Measurements from ENCODE around the gene PALM.
"Not testable (repeated sequence)": the region's sequence is repeated elsewhere in the genome, so short reads cannot be mapped to it uniquely, and the experiment has no call there.

PALM gene

DNA sequence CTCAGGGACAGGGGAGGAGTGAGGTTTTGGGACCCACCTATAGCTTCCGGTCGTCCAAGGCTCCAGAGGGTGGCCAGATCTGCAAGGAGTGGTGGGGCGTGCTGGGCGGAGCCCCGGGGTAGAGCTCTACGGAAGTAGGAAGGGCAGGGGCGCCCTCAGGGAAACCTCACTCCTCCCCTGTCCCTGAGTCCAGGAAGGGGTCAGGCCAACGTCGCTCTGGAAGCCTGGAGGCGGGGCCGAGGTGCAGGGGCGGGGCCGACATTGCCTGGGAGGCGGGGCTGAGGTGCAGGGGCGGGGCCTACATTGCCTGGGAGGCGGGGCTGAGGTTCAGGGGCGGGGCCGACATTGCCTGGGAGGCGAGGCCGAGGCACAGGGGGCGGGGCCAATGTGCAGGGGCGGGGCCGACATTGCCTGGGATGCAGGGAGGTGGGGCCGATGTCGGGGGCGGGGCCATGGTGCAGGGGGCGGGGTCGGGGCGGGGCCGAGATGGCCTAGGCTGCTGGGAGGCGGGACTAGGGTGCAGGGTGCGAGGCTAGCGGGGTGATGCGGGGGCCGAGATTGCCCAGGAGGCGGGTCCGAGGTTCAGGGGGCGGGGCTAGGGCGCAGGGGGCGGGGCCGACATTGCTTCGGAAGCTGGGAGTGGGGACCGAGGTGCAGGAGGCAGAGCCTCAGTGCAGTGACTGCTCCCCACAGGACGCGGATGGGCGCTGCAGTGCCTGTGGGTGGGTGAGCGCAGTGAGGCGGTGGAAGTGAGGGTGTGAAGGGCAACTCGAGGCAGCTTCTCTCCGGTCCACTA, 4.9 kb upstream of the PALM start:
- DNase-seq (ENCODE audit: insufficient read length, low spot score) (peak; percentile 54), FAIRE-seq (no peak)

DNA sequence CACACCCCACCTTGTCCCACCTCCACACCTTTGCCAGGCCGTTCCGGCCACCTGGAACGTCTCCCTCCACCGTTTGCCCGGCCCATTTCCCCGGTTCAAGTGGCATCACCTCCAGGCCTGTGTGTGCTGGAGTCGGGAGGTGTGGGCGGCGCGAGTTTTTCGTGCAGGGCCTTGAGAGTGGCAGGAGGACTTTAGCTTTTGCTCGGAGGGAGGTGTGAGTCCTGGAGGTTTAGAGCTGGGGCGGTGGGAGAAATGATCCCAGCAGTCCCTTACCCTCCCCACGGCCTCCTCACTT, 4.3 kb upstream of the PALM start:
- no peak for FAIRE-seq
- DNase-seq (ENCODE audit: insufficient read length, low spot score), result no peak

DNA sequence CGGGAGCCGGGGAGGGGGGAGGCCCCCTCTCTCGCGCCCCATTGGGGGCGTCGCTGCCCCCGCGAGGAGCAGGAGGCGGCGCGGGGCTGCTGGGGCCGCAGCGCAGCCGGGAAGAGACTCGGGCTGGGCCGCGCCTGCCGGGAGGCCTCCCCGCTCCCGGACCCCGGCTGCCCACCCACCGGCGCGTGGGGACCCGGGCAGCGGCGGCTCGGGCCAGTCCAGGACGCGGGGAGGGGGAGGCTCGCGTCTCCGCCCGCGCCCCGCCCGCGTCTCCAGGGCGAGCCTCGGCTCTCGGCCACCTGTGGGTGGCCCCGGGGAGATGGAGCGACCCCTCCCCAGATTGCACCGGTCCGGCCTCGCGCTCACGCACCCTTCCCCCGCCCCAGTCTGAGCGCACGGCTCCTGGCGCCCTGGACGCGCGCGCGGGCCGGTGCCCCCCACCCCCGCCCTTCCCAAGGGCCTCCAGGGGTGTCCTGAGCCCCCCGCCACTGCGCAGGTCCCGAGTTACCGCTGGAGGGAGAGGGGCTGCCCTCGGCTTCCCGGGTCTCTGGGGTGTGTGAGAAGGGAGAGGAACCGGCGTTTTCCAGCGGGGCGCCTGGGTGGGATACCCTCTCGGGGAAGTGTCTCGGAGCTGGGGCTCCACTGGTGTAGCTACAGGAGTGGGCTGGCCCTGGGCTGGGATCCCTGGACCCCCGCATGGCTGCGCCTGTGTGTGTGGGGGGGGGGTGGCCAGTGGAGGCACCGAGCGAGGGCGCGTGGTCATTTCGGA, 645 bp downstream of the PALM start:
- FAIRE-seq, result no peak
- DNase-seq (ENCODE audit: insufficient read length, low spot score), result no peak

DNA sequence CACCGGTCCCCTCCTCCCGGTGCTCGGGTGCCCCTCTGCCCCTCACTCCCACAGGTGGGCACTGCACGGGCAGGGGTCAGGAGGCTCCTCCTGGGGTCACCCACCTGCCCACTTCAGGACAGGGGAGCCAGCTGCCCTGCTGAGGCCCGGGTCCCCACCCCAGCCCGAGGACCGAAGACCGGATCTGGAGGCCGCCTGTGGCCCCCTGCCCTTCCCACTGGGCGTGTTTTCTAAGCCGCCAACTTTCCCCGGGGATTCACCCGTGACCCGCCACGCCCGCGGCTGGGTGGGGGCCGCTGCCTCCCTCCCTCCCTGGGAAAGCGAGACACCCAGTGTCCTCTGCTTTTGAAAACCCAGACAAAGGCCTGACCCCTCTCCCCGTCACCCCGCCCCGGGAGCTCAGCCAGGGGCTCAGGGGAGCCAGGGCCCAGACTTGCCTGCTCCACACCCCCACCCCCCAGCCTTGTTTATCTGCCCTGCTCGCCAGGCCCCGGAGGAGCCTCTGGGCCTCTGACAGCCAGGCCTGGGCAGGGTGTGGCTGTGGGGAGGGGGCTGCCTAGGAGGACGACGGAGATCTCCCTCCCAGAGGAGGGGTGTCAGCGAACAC, 1.3 kb downstream of the PALM start:
- DNase-seq (ENCODE audit: insufficient read length, low spot score) (no peak), FAIRE-seq (no peak)

DNA sequence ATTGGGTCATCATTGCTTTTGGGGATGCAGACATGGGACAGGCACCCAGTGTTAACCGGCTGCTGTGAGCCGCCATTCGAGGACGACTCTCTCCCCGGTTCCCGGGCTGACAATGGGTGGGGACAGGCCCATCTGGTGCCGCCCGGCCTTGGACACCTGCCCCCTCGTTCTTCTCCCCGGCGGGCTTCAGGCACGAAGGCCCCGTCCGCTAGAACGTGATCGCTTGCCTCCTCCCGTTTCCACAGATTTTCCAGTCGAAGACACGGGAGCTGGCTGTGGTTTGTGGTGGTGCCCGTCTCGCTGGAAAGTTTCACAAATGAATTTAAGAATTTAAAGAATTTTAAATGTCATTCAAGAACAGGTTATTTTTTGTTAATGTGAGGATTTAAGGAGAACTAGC, 2.0 kb downstream of the PALM start:
- FAIRE-seq (no peak), DNase-seq (ENCODE audit: insufficient read length, low spot score) (no peak)

DNA sequence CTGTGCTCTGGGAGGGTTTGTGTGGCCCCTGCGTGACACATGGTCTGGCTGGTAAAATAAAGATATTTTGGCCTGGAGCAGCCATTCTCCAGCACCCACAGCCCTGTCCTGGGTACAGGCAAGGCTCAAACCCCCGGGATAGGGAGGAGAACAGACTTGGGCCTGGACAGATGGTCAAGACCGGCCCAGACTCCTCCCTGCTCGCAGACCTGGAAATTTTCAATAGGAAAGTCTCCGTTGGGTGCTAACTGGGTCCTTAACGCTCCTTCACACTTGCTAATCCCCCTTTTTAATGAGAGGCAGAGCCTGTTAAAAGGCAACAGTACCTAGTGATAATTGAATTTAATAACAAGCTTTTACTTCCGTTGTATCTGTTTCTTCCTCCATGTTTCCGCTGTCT, 2.5 kb downstream of the PALM start:
- DNase-seq (ENCODE audit: insufficient read length, low spot score), result no peak
- no peak for FAIRE-seq

DNA sequence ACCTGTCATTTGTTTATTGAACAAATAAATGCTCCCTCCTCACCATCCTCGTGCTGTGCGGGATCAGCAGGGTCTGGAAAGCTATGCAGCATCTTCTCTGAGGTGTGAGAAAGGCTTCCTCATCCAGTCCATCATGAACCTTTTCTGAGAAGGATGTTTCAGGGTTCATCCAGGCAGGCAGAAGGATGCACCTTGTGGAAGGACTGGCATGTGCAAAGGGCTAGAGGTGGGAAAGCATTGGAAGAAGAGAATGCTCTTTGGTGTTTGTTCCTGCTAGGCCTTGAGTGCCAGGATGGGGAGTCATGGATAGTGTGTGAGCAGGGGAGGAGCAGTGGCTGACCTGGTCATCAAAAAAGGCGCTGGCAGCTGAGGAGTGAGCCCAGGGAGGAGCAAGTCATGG, 6.6 kb downstream of the PALM start:
- no peak for FAIRE-seq

DNA sequence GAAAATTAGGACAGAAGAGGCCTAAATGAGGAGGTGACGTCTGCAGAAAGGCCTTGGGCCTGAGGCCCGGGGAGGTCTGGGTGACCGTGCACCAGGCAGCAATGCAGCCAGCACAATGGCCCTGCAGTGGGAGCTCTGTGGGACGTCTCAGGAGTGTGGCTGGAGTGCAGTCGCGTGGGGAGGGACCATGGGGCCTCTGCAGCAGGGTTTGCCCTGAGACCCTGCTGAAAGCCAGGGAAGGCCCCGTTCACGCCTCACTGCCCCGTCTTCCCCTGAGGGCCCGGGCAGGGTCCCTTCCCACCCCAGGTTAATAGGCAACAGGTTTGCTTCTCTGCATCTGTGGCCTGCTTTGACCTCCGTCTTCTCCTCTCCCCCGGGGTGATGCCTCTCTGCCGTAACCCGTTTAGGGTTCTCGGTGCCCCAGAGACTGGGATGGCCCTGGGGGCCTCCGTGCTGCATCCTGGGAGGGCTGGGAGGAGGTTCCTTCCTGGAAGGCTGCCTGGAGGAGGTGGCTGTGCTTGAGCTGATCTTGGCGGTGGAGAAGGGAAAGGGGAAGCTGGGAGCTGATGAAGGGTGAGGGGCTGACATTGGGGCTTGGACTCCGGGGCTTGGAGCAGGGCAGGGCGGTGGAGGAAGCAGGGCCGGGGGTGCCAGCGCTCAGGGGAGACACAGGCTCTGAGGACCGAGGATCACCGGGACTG, 9.7 kb downstream of the PALM start:
- DNase-seq (ENCODE audit: insufficient read length, low spot score) (no peak), FAIRE-seq (no peak)

More for the DNA sequence above, 6.6 kb downstream of the PALM start:
- DNase-seq (ENCODE audit: insufficient read length, low spot score), result no peak

DNA sequence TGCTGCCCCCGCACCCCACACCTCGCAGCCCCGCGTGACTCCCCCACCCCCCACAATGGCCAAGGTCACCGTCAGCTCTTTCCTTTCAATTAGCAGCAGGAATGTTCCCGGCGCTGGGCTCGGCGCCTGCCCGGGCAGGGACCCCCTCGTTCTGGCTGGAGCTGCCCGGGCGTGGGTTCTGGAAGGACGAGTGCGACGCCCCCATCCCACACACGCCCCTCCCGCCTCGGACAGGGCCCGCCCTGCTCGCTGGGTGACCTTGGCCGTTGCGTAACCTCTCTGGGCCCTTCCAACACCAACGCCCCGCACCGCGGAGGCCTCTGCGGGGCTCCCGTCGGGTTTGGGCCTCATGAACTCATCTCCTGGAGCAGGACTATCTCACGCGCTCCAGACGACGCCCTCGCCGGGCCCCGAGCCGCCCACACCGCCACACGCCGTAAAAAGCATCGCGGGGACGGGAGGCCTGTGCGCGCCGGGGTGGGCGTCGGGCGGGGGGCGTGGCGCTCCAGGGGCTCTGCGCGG, 10.3 kb downstream of the PALM start:
- FAIRE-seq (no peak), DNase-seq (ENCODE audit: insufficient read length, low spot score) (no peak)

DNA sequence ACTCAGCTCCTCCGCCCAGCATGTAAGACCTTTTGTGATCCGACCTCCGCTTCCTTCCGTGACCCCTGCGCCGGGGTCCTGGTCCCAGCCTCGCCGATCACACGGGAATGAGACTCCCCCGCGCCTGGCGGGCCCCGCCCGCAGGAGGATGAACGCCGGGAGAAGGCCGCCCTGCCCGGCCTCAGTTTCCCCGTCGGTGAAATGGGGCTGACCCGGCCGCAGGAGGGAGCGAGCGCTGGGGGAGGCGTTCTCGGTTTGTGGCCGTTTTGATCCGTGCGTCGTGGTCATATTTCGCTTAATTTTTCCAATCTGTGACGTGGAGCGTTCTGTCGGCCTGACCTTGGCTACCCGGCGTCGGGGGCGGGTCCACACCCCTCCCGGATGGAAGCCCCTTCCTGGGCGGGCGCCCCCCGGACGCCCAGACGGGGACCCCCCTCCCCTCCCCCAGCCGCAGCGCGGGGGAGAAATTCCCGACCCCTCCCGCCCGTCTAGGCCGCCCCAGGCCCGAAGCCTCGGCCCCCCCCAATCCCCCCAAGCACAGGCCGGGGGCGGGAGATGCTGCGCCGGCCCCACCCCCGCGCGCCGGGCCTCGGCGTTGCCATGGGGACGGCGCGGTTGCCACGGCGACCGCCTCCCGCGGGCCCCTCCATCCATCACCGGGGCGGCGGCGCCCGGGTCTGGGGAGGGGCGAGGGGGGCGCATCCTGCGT, 11.1 kb downstream of the PALM start:
- DNase-seq (ENCODE audit: insufficient read length, low spot score), result no peak
- no peak for FAIRE-seq

DNA sequence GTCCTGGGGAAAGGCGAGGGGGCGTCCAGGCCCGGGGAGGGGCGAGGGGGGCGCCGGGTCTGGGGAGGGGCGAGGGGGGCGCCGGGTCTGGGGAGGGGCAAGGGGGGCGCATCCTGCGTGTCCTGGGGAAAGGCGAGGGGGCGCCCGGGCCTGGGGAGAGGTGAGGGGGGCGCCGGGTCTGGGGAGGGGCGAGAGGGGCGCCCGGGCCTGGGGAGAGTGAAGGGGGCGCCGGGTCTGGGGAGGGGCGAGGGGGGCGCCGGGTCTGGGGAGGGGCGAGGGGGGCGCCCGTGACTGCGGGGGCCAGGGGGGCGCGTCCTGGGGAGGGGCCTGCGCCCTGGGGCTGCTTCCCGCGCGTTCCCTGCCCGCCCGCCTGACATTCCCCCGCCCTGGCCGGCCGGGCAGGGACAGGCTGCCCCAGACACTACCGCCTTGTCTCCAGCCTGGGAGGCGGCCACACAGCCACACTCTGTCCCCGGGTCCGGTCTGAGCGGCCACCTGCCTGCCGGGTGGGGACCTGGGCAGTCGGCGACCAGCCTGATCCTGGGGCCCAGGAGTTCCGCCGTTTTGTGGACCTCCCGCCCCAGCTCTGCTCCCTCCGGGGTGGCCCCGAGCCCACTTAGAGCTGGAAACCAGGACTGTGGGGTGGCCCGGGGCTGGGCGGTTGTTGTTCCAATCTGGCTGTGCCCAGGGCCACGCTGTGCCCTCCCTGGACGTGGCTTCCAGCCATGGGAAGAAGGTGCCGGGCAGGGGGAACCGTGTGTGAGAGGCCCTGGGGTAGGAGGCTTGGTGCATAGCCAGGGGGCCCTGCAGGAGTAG, 11.8 kb downstream of the PALM start:
- FAIRE-seq (no peak), DNase-seq (ENCODE audit: insufficient read length, low spot score) (no peak)

DNA sequence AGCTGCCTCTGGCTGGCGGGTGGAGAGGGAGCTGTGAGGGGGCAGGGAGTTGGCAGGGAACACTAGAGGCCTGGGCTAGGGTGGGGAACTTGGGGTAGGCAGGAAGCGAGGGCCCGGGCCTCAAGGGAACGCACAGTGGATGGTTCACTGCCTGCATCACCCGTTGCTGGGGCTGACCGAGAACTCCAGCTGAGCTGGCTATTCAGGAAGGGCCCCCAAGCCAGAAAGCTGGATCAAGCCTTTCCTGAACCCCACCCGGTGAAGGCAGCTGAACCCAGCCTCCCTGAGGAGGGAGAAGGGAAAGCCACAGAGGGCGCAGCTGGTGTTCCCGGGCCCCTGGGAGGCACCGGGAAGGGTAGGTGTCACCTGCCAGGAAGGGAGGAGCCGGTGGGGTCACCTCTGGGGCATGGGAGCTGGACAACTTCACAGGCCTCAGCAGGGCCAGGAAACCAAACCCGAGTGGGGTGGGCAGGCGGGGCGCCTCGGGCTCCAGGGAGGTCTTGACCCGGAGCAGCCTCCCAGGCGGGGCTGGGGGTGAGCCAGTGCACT, 13.9 kb downstream of the PALM start:
- no peak for FAIRE-seq
- DNase-seq (ENCODE audit: insufficient read length, low spot score), result no peak

DNA sequence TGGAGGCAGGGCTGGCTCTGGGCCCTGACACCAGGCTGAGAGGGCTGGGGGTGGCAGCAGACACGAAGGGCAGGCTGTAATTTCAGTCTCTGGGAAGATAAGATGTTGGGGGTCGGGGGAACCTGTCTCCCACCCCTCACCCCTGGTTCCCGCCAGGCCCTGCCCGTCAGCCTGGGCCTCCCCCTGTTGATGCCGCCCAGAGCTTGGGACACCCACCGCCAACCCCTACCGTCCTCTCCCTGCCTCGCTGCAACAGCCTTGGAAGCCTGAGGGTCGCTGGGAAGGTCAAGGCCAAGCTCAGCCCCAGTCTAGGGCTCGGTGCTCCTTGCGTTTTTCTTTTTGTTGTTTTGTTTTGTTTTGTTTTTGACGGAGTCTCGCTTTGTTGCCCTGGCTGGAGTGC, 14.5 kb downstream of the PALM start:
- FAIRE-seq (no peak), DNase-seq (ENCODE audit: insufficient read length, low spot score) (no peak)

DNA sequence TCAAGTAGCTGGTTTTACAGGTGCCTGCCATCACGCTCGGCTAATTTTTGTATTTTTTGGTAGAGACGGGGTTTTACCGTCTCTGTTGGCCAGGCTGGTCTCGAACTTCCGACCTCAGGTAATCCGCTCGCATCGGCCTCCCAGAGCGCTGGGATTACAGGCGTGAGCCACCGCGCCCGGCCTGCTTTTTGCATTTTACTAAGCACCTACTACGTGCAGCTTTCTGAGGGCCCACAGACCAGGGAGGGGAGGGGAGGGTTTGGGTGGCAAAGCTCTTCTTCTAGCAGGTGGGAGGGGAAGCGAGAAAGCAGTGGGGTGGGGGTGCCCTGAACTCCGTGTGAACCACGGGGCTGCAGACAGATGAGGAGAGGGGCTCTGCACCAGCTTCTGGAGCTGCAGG, 15.0 kb downstream of the PALM start:
- no peak for FAIRE-seq
- no peak for DNase-seq (ENCODE audit: insufficient read length, low spot score)

DNA sequence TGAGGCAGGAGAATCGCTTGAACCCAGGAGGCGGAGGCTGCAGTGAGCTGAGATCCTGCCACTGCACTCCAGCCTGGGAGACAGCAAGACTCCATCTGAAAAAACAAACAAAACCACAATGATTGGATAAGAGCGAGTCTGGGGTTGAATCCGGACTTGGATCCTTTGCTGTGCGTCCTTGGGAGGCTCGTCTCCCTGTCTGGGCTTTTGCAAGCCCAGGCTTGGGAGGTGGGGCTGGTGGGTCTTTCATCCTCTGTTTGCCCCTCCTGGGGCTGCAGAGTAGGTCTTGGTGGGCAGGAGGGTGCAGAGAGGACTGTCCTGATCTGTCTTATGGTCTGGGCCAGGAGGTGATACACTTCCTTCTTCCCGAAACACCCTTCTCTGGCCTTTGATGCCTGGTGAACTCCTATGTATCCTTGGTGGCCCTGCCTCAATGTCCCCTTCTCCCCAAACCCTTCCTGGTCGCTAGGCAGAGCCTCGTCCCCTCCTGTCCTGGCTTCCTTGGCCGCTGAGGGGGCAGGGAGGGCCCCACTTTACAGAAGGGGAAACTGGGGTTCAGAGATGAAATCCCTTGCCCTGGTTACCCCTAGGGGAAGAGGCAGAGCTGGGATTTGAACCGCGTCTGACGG, 16.8 kb downstream of the PALM start:
- no peak for DNase-seq (ENCODE audit: insufficient read length, low spot score)
- no peak for FAIRE-seq

DNA sequence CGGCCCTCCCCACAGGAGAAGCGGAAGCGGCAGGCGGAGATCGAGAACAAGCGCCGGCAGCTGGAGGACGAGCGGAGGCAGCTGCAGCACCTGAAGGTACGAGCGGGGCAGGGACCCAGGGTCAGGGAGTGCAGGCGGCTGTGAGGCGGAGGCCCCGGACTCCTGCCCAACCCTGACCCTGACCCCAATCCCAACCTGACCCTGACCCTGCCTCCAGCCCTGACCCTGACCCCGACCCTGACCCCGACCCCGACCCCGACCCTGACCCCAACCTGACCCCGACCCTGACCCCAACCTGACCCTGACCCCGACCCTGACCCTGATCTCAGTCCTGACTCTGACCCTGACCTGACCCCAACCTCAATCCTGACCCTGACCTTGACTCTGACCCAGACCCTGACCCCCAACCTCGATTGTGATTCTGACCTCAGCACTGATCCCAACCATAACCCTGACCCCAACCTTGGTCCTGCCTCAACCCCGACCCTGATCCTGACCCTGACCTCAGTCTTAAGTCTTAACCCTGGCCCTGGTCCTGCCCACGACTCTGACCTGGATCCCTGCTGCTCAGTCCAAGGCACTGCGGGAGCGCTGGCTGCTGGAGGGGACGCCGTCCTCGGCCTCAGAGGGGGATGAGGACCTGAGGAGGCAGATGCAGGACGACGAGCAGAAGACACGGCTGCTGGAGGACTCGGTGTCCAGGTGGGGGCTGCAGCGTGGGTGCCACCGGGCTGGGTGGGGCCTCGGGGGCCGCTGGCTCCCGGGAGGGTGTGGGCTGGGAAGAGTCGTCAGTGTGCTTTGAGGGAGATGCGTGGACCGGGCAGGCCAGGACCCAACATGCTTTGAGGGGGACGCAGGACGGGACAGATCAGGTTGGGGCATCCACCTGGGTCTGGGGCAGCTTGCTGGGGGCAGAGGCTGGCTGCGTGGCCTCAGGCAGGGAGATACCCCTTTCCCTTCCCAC, 18.5 kb downstream of the PALM start:
- FAIRE-seq (no peak), DNase-seq (ENCODE audit: insufficient read length, low spot score) (no peak)

DNA sequence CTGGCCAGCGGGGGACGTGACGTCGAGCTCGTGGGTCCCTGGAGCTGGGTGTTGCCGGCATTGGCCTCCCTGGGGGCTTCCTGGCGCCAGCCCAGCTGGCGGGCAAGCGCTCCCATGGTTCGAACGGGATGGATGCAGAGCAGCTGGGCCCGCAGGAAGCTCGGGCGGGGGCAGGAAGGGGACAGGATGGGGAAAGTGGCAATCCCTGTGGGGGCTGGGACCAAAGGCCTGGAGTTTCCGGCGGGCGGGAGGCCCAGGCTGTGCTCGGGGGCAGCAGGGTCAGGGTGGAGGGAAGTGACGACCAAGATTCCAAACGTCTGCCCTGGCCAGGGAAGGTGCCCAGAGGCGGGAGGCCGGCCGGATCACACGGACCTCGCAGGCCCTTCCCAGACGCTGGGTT, 19.3 kb downstream of the PALM start:
- FAIRE-seq (no peak), DNase-seq (ENCODE audit: insufficient read length, low spot score) (no peak)

DNA sequence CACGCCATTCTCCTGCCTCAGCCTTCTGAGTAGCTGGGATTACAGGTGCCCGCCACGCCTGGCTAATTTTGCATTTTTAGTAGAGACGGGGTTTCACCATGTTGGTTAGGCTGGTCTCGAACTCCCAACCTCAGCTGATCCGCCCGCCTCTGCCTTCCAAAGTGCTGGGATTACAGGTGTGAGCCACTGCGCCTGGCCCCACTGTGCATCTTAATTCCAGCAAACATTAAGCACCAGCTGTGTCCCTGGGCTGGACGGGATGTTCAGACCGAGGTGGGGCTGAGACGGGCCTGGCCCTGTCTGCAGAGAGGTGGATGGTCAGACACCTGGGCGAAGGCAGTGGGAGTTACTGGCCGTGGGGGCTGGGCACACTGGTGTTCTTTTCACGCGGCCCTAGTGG, 20.8 kb downstream of the PALM start:
- DNase-seq (ENCODE audit: insufficient read length, low spot score); FAIRE-seq: not testable (repeated sequence)

Data from GM19239 (cell line).